Endothelial cell of umbilical vein (primary cell): ENCODE measurements around the gene RALA. TPM values are rescaled to one million over a fixed set of nuclear protein-coding genes. Genes with fewer than 3 reads are reported as not detected.
A peak's percentile ranks its signal among the peaks of the same experiment; 100 is the strongest.

Experiments
- BruUV-seq: library from RNA; stranded (reverse); fragments of 400-500 nt; replicated peaks from 2 replicates; lab custom pipeline; 2021; lab: Mats Ljungman, UMichigan
- CTCF ChIA-PET: fragments of 300-600, 350-600 bp; sonication (Branson Sonifier 250); formaldehyde crosslinking; loops from one replicate; lab custom pipeline; 2021; ENCODE audit warnings: antibody characterized with exemption, inconsistent platforms; lab: Charles Lee
- POLR2A ChIA-PET: fragments of 300-600, 350-600 bp; sonication (Branson Sonifier 250); formaldehyde crosslinking; loops from one replicate; lab custom pipeline; 2021; ENCODE audit warnings: antibody characterized with exemption, inconsistent platforms; lab: Charles Lee
- DNase-seq: peaks from one replicate; pipeline ENCODE4 v3.0.0-alpha.2; 2011; ENCODE audit warnings: low read depth, low spot score
- FAIRE-seq: peaks from 2 replicates; lab custom pipeline; 2011; peaks lifted over from hg19 to GRCh38; lab: Jason Lieb, UNC
- H2AFZ ChIP-seq: 2 replicates; pipeline ENCODE4 v1.6.0; 2012; ENCODE audit warnings: low read depth, low read length, control low read depth, inconsistent platforms
- H3K27ac ChIP-seq: 2 replicates; pipeline ENCODE4 v1.5.1; 2011; ENCODE audit warnings: low read depth, mild to moderate bottlenecking, control low read depth, low read length, moderate library complexity; ENCODE audit not compliant: insufficient read depth
- H3K27me3 ChIP-seq, 2 experiments: 2 replicates each; pipeline versions ENCODE4 v1.6.0 to v1.6.1; 2011; ENCODE audit warnings: low read length in 2 of 2, mixed read lengths in 1 of 2; ENCODE audit not compliant: control insufficient read depth in 2 of 2, insufficient read depth in 2 of 2
- H3K36me3 ChIP-seq, 2 experiments: 2 replicates in 1 of 2; 3 replicates in 1 of 2; pipeline ENCODE4 v1.5.1; 2011; ENCODE audit warnings: low read length in 2 of 2, mild to moderate bottlenecking in 1 of 2, moderate library complexity in 1 of 2; ENCODE audit not compliant: control insufficient read depth in 2 of 2, insufficient read depth in 2 of 2; ENCODE audit errors: extremely low read depth in 1 of 2
- H3K4me1 ChIP-seq: 3 replicates; pipeline ENCODE4 v1.5.1; 2011; ENCODE audit warnings: mild to moderate bottlenecking, low read length; ENCODE audit not compliant: control insufficient read depth, insufficient read depth; ENCODE audit errors: extremely low read depth
- H3K4me2 ChIP-seq: 2 replicates; pipeline ENCODE4 v1.6.1; 2011; ENCODE audit warnings: low read length, control low read depth, mixed read lengths; ENCODE audit not compliant: insufficient read depth
- H3K4me3 ChIP-seq, 3 experiments: fragments of 200-600 bp in 1 of 3; sonication (generic), shearing (Covaris generic) in 1 of 3; replicated peaks in 1 of 3; 2 replicates each; pipeline ENCODE4 v1.5.1; 2011 to 2016; ENCODE audit warnings: control low read depth in 3 of 3, low read length in 3 of 3, mild to moderate bottlenecking in 2 of 3, inconsistent platforms in 1 of 3, low read depth in 1 of 3, moderate library complexity in 1 of 3; ENCODE audit not compliant: insufficient read depth in 1 of 3
- H3K79me2 ChIP-seq: 2 replicates; pipeline ENCODE4 v1.6.0; 2012; ENCODE audit warnings: low read length, inconsistent platforms; ENCODE audit not compliant: control insufficient read depth, insufficient read depth
- H3K9ac ChIP-seq: replicated peaks from 2 replicates; pipeline ENCODE3; 2011; ENCODE audit warnings: low read length, control low read depth; ENCODE audit not compliant: insufficient read depth; ENCODE audit errors: extremely low read depth
- H3K9me1 ChIP-seq: replicated peaks from 3 replicates; pipeline ENCODE4 v1.6.0; 2011; ENCODE audit warnings: mild to moderate bottlenecking, low read length; ENCODE audit not compliant: control insufficient read depth, insufficient read depth; ENCODE audit errors: extremely low read depth
- H3K9me3 ChIP-seq: replicated peaks from 2 replicates; pipeline ENCODE4 v1.5.1; 2012; ENCODE audit warnings: low read length, inconsistent platforms; ENCODE audit not compliant: control insufficient read depth, insufficient read depth
- H4K20me1 ChIP-seq: replicated peaks from 2 replicates; pipeline ENCODE3; 2011; ENCODE audit warnings: mild to moderate bottlenecking, low read length; ENCODE audit not compliant: control insufficient read depth, insufficient read depth; ENCODE audit errors: extremely low read depth
- EZH2 ChIP-seq: IDR thresholded peaks from 2 replicates; pipeline ENCODE4 v1.6.1; 2012; ENCODE audit warnings: borderline replicate concordance, low read depth, mild to moderate bottlenecking, moderate library complexity, low read length, inconsistent platforms; ENCODE audit not compliant: severe bottlenecking
- FOS ChIP-seq: IDR thresholded peaks from 2 replicates; pipeline ENCODE4 v1.6.1; 2011; ENCODE audit warnings: mild to moderate bottlenecking, low read length, moderate library complexity, borderline replicate concordance; ENCODE audit not compliant: insufficient read depth
- MYC ChIP-seq: IDR thresholded peaks from one replicate; pipeline ENCODE4 v1.6.1; 2011; ENCODE audit warnings: mild to moderate bottlenecking, low read depth, low read length
- POLR2A ChIP-seq: IDR thresholded peaks from 2 replicates; pipeline ENCODE4 v1.6.1; 2012; ENCODE audit warnings: low read depth, mild to moderate bottlenecking, control low read depth, low read length
- dilution Hi-C: fragments of 300-500 bp; cut with MboI; formaldehyde crosslinking; loops from one replicate; pipeline ENCODE4 v1.15.0; 2019; ENCODE audit warnings: low sequenced_read_pairs; ENCODE audit not compliant: extremely low pct_ligation_motif_present
- intact Hi-C: fragments of 100-400 bp; cut with micrococcal nuclease; formaldehyde crosslinking; loops from one replicate; pipeline ENCODE4 v1.10.0; 2022
- polyA plus RNA-seq, 4 experiments: library from polyadenylated mRNA; depleted of rRNA in 3 of 4; stranded (reverse) in 3 of 4; unstranded in 1 of 4; fragments of >200 nt; gene quantifications; 2 replicates each; pipeline versions ENCODE4 v1.2.1 to v1.2.3, GENCODE V29; 2011 to 2012; ENCODE audit warnings: missing spikeins in 1 of 4
- total RNA-seq: library from RNA; stranded (reverse); gene quantifications from 2 replicates; pipeline ENCODE4 v1.2.3, GENCODE V29; 2021
- TF ChIP-seq, protein P1 (sequence below), 2 donors: IDR thresholded peaks; 1 replicate in 1 of 2; 2 replicates in 1 of 2; pipeline ENCODE4 v1.5.1; 2011; ENCODE audit warnings: low read length in 2 of 2, mild to moderate bottlenecking in 2 of 2, moderate library complexity in 2 of 2, control low read depth in 1 of 2, inconsistent platforms in 1 of 2, low read depth in 1 of 2; ENCODE audit not compliant: insufficient read depth in 1 of 2; ENCODE audit errors: extremely low read depth in 1 of 2

Gene RALA
- total and polyA plus RNA-seq, 2 donors (not counting 3 experiments of a cell fraction or from before 2014, with no cell fraction given): 91.1 to 191 TPM

GRCh38 chr7:39735903-39736302 lies 112.5 kb downstream of the RALA start:
- Histone ChIP-seq H3K36me3 (no peaks in the 10 kb centered on the region), H3K9me3 (no peaks in the 10 kb centered on the region), H4K20me1 (no peaks in the 10 kb centered on the region), H3K4me1 (peaks cover 23% of the 10 kb centered on the region), H3K27me3 (no peaks in the 10 kb centered on the region), H3K9ac (no peak overlapping the region), H3K4me3 (no peak overlapping the region), H3K79me2 (no peaks in the 10 kb centered on the region), H2AFZ (no peak overlapping the region), H3K4me2 (no peak overlapping the region), H3K27ac (no peak overlapping the region), H3K9me1 (no peaks in the 10 kb centered on the region)
- FAIRE-seq (no peak), DNase-seq (no peak)
- BruUV-seq: no TSS peak
- POLR2A ChIA-PET: no interaction called here
- dilution Hi-C loops (no loop called here), intact Hi-C loops (no loop called here)
- CTCF ChIA-PET: interaction anchor here (1.0 to 5.2 kb wide), 3 partner anchors 10 to 156 kb away, joined by 3 to 41 read pairs (median 16); no protein-coding TSS in a partner anchor
- TF ChIP-seq EZH2: no peak
- TF ChIP-seq MYC: no peak
- TF ChIP-seq POLR2A: no peak

- no peak for DNase-seq
- no peak overlapping the region for H3K9ac ChIP-seq
- ChIA-PET CTCF (interaction anchor here (1.2 to 12.7 kb wide), 2 partner anchors 8 to 162 kb away, joined by 6 to 306 read pairs; no protein-coding TSS in a partner anchor), POLR2A (no interaction called here)
- H3K79me2 ChIP-seq: no peaks in the 10 kb centered on the region
- no peak overlapping the region for H3K27ac ChIP-seq
- H3K27me3 ChIP-seq: no peaks in the 10 kb centered on the region
- no peak overlapping the region for H2AFZ ChIP-seq
- FAIRE-seq: no peak
- no peaks in the 10 kb centered on the region for H3K9me1 ChIP-seq
- no peak overlapping the region for H3K4me3 ChIP-seq
- H3K4me2 ChIP-seq: no peak overlapping the region
- H3K36me3 ChIP-seq: no peaks in the 10 kb centered on the region
- BruUV-seq: no TSS peak
- no peaks in the 10 kb centered on the region for H3K9me3 ChIP-seq
- dilution Hi-C loops: no loop called here
- TF ChIP-seq POLR2A: no peak
- no peak for TF ChIP-seq FOS
- TF ChIP-seq, protein P1, sequence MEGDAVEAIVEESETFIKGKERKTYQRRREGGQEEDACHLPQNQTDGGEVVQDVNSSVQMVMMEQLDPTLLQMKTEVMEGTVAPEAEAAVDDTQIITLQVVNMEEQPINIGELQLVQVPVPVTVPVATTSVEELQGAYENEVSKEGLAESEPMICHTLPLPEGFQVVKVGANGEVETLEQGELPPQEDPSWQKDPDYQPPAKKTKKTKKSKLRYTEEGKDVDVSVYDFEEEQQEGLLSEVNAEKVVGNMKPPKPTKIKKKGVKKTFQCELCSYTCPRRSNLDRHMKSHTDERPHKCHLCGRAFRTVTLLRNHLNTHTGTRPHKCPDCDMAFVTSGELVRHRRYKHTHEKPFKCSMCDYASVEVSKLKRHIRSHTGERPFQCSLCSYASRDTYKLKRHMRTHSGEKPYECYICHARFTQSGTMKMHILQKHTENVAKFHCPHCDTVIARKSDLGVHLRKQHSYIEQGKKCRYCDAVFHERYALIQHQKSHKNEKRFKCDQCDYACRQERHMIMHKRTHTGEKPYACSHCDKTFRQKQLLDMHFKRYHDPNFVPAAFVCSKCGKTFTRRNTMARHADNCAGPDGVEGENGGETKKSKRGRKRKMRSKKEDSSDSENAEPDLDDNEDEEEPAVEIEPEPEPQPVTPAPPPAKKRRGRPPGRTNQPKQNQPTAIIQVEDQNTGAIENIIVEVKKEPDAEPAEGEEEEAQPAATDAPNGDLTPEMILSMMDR (IDR thresholded peaks at IDR 0.05; ENCODE audit: extremely low read depth in 1 of 2, insufficient read depth in 1 of 2, low read depth in 1 of 2, low read length in 2 of 2): peak; percentile 25 to 52
- no peaks in the 10 kb centered on the region for H4K20me1 ChIP-seq
- intact Hi-C loops: no loop called here
- peaks cover 3% of the 10 kb centered on the region for H3K4me1 ChIP-seq
Observed at GRCh38 chr7:39741942-39742623, 118.7 kb downstream of the RALA start.
